Small intestine (tissue), 7 donors: ENCODE data around the gene BLNK. TPM values are rescaled to one million over a fixed set of nuclear protein-coding genes. Genes with fewer than 3 reads are reported as not detected.
"Not testable (repeated sequence)": the region's sequence is repeated elsewhere in the genome, so short reads cannot be mapped to it uniquely, and the experiment has no call there.

ENCODE experiments used
- DNase-seq, 2 donors: peaks; one replicate each; pipeline versions ENCODE4 v3.0.0 to v3.0.0-alpha.2; 2013
- FAIRE-seq: peaks from 2 replicates; lab custom pipeline; 2012; peaks lifted over from hg19 to GRCh38; lab: Jason Lieb, UNC
- H3K27ac ChIP-seq, 3 donors: one replicate each; pipeline ENCODE4 v1.5.1; 2013; ENCODE audit warnings: low read length in 2 of 3, mild to moderate bottlenecking in 2 of 3, control low read depth in 1 of 3, inconsistent platforms in 1 of 3, low read depth in 1 of 3, moderate library complexity in 1 of 3
- H3K27me3 ChIP-seq, 3 donors: one replicate each; pipeline ENCODE4 v1.6.1; 2013; ENCODE audit warnings: low read length in 3 of 3, inconsistent platforms in 1 of 3; ENCODE audit not compliant: control insufficient read depth in 3 of 3, insufficient read depth in 3 of 3
- H3K36me3 ChIP-seq, 3 donors: one replicate each; pipeline ENCODE4 v1.6.1; 2013; ENCODE audit warnings: low read length in 3 of 3, inconsistent platforms in 1 of 3, low read depth in 1 of 3, mild to moderate bottlenecking in 1 of 3, moderate library complexity in 1 of 3; ENCODE audit not compliant: control insufficient read depth in 3 of 3, insufficient read depth in 2 of 3
- H3K4me1 ChIP-seq, 3 donors: one replicate each; pipeline ENCODE4 v1.6.1; 2013; ENCODE audit warnings: low read length in 2 of 3, inconsistent platforms in 1 of 3, low read depth in 1 of 3, mild to moderate bottlenecking in 1 of 3, moderate library complexity in 1 of 3; ENCODE audit not compliant: control insufficient read depth in 3 of 3, insufficient read depth in 2 of 3
- H3K4me3 ChIP-seq, 3 donors: one replicate each; pipeline ENCODE4 v1.5.1; 2013; ENCODE audit warnings: low read length in 3 of 3, control low read depth in 1 of 3, inconsistent platforms in 1 of 3, low read depth in 1 of 3, mild to moderate bottlenecking in 1 of 3, moderate library complexity in 1 of 3
- H3K9me3 ChIP-seq, 2 donors: one replicate each; pipeline ENCODE4 v1.6.1; 2013; ENCODE audit warnings: low read depth in 1 of 2, low read length in 1 of 2; ENCODE audit not compliant: control insufficient read depth in 2 of 2, insufficient read depth in 1 of 2
- WGBS, 3 donors: extraction: QIAGEN DNeasy Blood & Tissue Kit; methylation state at CpG; one replicate each; pipeline ENCODE4 v1.1.7; 2013; 5-methylcytosine and 5-hydroxymethylcytosine counted together
- polyA plus RNA-seq, 4 donors: library from polyadenylated mRNA; stranded (reverse) in 3 of 4; unstranded in 1 of 4; fragments of 200-250 nt in 3 of 4; fragments of 120-200 nt in 1 of 4; gene quantifications; one replicate each; pipeline versions ENCODE4 v1.2.1 to v1.2.3, GENCODE V29; 2013
- donor health status: healthy with polysubstance abuse.
- donor health status: control.
- donor health status: control.
- donor health status: Bipolar disorder and iron deficiency.
- donor health status: healthy.

Gene BLNK
- polyA plus RNA-seq, 4 donors = 26.7 to 69.3 (median 41.7) TPM

DNA sequence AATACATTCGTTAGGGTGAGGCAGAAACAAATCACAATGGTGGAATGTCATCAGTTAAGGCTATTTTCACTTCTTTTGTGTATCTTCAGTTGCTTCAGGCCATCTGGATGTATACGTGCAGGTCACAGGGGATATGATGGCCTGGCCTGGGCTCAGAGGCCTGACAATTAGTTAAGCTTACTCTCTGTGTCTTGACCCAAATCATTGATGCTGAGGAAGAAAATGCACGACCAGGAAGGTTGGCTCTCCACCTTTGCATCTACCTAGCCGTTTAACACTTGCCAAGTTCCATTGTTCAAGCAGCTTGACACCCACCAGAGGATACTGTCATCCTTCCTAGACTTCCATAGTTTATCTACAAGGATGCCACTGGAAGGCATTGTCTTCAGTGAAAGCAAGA lies 37.5 kb upstream of the BLNK start:
- not testable (repeated sequence) for H3K27ac ChIP-seq

DNA sequence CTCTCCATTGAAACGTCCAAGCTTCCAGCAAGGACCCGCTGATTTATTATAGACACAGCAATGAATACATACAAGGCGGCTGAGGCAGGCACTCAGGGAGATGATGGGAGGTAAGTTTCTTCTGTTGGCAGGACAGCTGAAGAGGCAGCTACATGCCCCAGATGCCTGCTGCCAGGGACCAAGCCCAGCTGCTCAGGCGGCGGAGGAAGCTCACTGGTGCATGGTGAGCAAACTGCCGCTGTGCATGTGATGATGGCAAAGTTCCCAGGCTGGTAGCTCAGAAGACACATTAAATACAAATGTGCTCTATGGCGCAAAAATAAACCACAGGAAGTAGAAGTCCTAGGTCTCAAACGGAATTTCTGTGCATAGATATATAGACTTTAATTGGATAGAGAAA lies 35.1 kb upstream of the BLNK start:
- FAIRE-seq = no peak
- no peak overlapping the region for H3K4me3 ChIP-seq
- H3K27me3 ChIP-seq = no peaks in the 10 kb centered on the region
- no peak overlapping the region for H3K27ac ChIP-seq
- no peaks in the 10 kb centered on the region for H3K36me3 ChIP-seq
- H3K4me1 ChIP-seq = no peaks in the 10 kb centered on the region
- no peak for DNase-seq
- 61 to 87% (median 64%) methylated on average over 8 of the region's 8 CpGs for WGBS, 3 donors
- H3K9me3 ChIP-seq = no peaks in the 10 kb centered on the region

More for the DNA sequence above, 37.5 kb upstream of the BLNK start:
- FAIRE-seq, DNase-seq, H3K27me3 ChIP-seq, H3K9me3 ChIP-seq, H3K36me3 ChIP-seq, H3K4me1 ChIP-seq, H3K4me3 ChIP-seq: not testable (repeated sequence)
- WGBS, 3 donors = 70 to 75% (median 74%) methylated on average over 4 of the region's 4 CpGs

DNA sequence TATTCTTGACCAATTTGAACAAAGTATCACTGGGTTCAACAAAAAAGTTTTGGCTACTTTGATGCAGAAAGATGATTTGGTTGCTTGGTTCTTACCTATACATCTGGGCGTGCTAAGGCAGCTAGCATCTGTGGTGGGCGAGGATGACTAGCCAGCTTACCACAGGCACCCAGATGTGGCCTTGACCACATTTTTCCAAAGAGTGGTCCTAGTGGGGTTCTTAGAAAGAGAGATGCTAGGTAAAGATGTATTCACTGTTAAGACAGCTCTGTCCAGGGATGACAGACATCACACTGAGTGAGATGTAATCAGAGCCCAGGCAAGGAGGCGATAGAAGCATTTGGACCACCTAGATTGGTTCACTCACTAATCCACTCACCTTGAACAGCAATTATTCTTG lies 33.6 kb upstream of the BLNK start:
- no peaks in the 10 kb centered on the region for H3K36me3 ChIP-seq
- no peak for FAIRE-seq
- no peak for DNase-seq
- no peaks in the 10 kb centered on the region for H3K4me1 ChIP-seq
- no peaks in the 10 kb centered on the region for H3K27me3 ChIP-seq
- H3K9me3 ChIP-seq = no peaks in the 10 kb centered on the region
- H3K27ac ChIP-seq = no peak overlapping the region
- H3K4me3 ChIP-seq = no peak overlapping the region
- WGBS, 3 donors = 82 to 94% (median 87%) methylated on average over 3 of the region's 3 CpGs

DNA sequence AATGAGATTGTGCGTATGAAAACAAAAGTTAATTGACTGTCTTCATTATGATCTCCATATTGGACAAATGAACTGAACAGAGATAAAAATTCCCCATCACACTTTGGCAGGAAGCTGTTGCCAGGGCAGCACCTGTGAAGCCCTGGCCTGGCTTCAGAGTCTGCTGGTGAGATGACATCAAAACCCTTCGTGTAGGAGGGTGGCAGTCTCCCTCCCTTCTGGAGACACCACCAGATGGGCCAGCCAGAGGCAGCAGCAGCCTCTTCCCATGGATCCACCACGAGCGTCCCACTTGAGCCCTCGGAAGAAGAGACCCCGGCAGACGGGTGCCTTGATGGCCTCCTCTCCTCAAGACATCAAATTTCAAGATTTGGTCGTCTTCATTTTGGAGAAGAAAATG lies 32.9 kb upstream of the BLNK start, which contains the start of gene DNTT:
Gene DNTT, plus strand, starts transcription at position 205 of the 400 bp plus-strand sequence. Its CDS starts 64 bp downstream, at position 269.
- Histone ChIP-seq H3K4me3 (no peak within 1 kb of the TSS), H3K27ac (no peak within 1 kb of the TSS), H3K27me3 (no peaks in the 10 kb centered on the region), H3K4me1 (no peaks in the 10 kb centered on the region), H3K36me3 (no peaks in the 10 kb centered on the region), H3K9me3 (no peaks in the 10 kb centered on the region)
- FAIRE-seq = no peak
- DNase-seq = no peak
- 79 to 83% (median 81%) methylated on average over 8 of the region's 8 CpGs for WGBS, 3 donors

DNA sequence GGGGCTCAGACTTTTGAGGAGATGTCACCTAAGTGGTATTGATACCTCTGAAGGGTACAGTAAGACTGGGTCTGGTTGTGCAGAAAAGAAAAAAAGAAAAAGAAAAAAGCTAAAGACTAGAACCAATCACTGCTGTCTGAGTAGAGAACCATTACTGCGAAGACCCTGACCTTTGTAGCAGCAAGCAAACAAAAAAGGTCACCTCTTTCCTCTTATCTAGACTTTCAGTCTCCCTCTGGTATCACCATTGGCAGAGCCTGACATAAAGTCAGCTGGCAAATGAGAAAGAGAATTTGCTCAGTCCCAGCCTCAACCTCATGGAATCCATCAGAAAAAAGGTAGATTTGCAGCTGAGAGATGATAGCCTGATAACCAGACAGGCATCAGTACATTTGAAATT lies 30.2 kb upstream of the BLNK start:
- Histone ChIP-seq H3K4me1 (no peaks in the 10 kb centered on the region), H3K36me3 (no peaks in the 10 kb centered on the region), H3K4me3 (no peak overlapping the region), H3K9me3 (no peaks in the 10 kb centered on the region), H3K27me3 (no peaks in the 10 kb centered on the region), H3K27ac (no peak overlapping the region)
- WGBS, 3 donors = 37 to 50% (median 48%) methylated on average over 1 of the region's 1 CpG
- FAIRE-seq (no peak), DNase-seq (no peak)

DNA sequence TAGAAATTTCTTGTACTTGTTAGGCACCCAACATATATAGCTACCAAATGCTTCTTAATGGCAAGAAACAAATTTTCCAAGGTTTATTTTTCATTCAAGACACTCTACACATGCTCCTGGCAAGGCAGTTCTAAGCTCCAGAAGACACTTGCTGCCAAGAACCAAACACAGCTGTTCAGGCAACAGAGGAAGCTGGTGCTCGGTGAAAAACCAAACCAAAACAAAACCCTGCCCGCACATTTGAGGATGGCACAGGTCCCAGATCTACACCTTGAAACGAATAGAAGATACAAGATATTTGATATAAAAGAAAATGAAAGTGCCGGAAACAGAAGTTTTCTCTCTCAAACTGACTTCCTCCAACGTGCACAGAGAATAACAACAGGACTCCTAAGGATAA lies 28.0 kb upstream of the BLNK start:
- 22 to 25% (median 23%) methylated on average over 5 of the region's 5 CpGs for WGBS, 3 donors
- no peak for FAIRE-seq
- H3K36me3 ChIP-seq = no peaks in the 10 kb centered on the region
- no peaks in the 10 kb centered on the region for H3K9me3 ChIP-seq
- no peak overlapping the region for H3K4me3 ChIP-seq
- DNase-seq = no peak
- no peaks in the 10 kb centered on the region for H3K27me3 ChIP-seq
- no peaks in the 10 kb centered on the region for H3K4me1 ChIP-seq
- H3K27ac ChIP-seq = no peak overlapping the region

DNA sequence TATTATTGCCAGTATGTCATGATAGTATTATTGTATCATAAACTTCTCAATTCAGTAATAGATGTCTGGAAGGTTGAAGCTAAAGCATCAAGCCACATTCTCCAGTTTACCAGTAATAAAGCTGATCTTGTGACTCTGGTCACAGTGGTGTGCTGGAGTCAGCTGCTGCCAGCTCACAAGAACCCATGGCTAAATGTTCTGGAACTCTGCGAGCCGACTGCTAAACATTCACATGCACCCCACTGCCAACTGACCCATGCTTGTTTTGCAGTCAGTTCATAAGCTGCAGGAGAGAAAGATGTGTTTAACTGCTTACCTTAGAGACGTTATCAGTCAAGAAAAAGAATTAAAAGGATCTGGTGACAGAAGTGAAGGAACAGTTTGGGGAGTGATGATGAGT lies 27.0 kb upstream of the BLNK start:
- WGBS, 3 donors = 84 to 92% (median 87%) methylated on average over 3 of the region's 3 CpGs
- H3K4me3 ChIP-seq = no peak overlapping the region
- FAIRE-seq (no peak), DNase-seq (no peak)
- H3K4me1 ChIP-seq = no peaks in the 10 kb centered on the region
- H3K36me3 ChIP-seq = no peaks in the 10 kb centered on the region
- H3K9me3 ChIP-seq = no peaks in the 10 kb centered on the region
- H3K27ac ChIP-seq = no peak overlapping the region
- no peaks in the 10 kb centered on the region for H3K27me3 ChIP-seq

DNA sequence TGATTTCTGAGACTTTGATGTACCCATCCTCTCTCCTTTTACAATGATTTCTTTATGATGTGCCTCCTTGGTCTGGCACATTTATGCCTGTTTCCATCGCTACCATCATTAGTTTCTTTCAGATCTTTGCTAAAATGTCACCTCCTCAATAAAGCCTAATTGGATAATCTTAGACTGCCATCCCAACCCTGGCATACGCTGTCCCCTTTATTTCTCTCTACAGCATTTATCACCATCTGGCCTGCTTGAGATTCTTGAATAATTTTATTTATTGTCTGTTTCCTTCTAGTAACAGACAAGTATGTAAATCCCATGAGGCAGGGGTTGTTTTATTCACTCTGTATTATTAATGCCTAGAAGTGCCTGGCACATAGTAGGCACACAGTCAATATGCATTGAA lies 26.1 kb upstream of the BLNK start:
- WGBS, 3 donors = 92 to 99% (median 97%) methylated on average over 2 of the region's 2 CpGs
- Histone ChIP-seq H3K4me1 (no peaks in the 10 kb centered on the region), H3K27me3 (no peaks in the 10 kb centered on the region), H3K4me3 (no peak overlapping the region), H3K36me3 (no peaks in the 10 kb centered on the region), H3K9me3 (no peaks in the 10 kb centered on the region), H3K27ac (no peak overlapping the region)
- DNase-seq (no peak), FAIRE-seq (no peak)

DNA sequence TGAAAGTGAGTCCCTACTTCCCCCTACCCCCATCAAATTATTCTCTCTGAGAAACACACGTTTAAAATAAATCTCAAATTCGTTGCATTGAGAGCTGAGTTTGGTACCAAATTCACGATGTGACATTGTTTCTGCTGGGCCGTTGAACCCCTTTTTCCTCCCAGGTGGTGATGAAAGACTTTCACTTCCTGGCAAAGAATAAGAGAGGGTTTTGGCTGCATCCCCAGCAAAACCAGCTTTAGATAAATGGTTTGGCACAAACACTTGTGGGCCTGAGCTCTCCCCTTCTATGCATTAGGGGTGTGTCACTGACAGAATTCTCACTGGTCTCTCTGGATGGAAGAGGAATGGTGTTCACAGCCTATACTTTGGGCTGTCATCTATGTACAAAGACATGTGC lies 24.1 kb upstream of the BLNK start:
- H3K27ac ChIP-seq = no peak overlapping the region
- no peaks in the 10 kb centered on the region for H3K4me1 ChIP-seq
- H3K4me3 ChIP-seq = no peak overlapping the region
- no peaks in the 10 kb centered on the region for H3K36me3 ChIP-seq
- no peak for DNase-seq
- H3K27me3 ChIP-seq = no peaks in the 10 kb centered on the region
- WGBS, 3 donors = 44 to 72% (median 52%) methylated on average over 4 of the region's 4 CpGs
- no peak for FAIRE-seq
- H3K9me3 ChIP-seq = no peaks in the 10 kb centered on the region
